Adrenal gland (tissue), 5 donors: ENCODE measurements around the gene EFHD1.

ENCODE experiments used
- CTCF ChIP-seq, 6 experiments: fragments of 450-650 bp in 4 of 6; fragments of 200-600 bp in 2 of 6; sonication (generic) in 1 of 6; IDR thresholded peaks; 1 replicate in 5 of 6; 2 replicates in 1 of 6; pipeline versions ENCODE4 v1.5.1 to v1.8.0; 2016 to 2021; ENCODE audit warnings: antibody characterized with exemption in 6 of 6, mild to moderate bottlenecking in 2 of 6, moderate library complexity in 1 of 6
- POLR2A ChIP-seq, 2 donors: fragments of 450-650 bp; IDR thresholded peaks; one replicate each; pipeline ENCODE4 v1.6.1; 2017; ENCODE audit warnings: antibody characterized with exemption in 2 of 2, mild to moderate bottlenecking in 2 of 2, moderate library complexity in 1 of 2
- donor health status: DM: no; HTN: no; CAD: no.

- no peak for TF ChIP-seq CTCF (IDR thresholded peaks at IDR 0.05)
- TF ChIP-seq POLR2A (IDR thresholded peaks at IDR 0.05) = no peak
Measured at GRCh38 chr2:232655392-232655791, 22.0 kb downstream of the EFHD1 start.
